GM18861 (cell line): Measurements from ENCODE around the gene PHLDA1.
A peak's percentile ranks its signal among the peaks of the same experiment; 100 is the strongest.

Experiments used
- ATAC-seq: cut with Tn5 transposase; IDR thresholded peaks from one replicate; pipeline ENCODE4 v1.9.1; 2021; ENCODE audit not compliant: unreplicated experiment

The PHLDA1 gene

DNA sequence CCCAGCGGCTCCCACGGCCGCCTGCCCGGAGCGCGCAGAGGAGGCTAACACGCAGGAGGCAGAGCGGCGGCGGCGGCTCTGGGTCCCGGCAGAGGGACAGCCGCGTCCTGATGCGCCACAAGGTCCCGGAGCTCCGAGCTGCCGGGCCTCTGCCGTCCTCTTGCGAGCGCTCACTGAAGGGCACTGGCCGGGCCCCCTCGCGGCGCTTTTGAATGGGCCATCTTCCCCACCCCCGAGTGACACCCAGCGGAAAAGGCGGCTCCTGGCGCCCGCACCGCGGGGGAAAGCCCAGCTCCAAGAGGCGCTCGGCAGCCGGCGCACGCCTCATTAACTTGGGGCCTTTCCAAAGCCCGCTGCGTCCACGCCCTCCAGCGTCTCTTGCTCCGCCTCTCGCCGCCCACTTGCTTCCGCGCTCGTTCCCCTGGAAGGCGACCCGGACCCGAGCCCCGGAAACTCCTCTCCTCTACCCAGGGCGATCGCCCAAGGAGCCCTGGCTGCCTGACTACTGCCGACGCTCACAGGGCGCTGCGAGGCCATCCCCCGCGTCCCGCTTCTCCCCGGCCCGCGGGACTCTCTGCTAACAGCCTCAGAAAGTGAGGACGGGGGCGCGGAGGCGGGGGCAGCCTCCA is at the start of gene PHLDA1:
Gene PHLDA1, minus strand, starts transcription at position 363 of the 629 bp plus-strand sequence.
- peak; percentile 78 for ATAC-seq

DNA sequence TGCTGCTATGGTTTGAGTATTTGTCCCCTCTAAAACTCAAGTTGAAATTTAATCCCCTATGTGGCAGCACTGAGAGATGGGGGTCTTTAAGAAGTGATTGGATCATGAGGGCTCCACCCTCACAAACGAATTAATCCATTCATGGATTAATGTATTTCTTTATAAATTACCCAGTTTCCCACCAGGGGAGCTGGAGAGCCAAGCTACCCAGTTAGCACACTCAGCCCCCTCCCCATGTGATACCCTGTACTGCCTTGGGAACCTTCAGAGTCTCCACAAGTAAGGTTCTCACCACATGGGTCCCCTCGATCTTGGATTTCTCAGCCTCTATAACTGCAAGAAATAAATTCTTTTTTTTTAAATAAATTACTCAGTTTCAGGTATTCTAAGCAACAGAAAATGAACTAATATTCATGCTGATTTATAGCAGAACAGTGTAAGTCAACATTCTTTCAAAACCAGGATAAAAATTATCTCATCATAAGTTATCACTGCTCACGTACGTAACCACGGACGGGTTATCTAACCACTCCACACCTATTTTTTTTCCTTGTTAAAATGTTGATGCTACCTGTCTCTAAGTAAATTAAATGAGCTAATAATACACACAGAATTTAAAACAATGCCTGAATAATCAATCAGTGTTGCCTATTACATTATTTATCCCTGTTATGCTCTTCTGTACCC is 49.3 kb upstream of the PHLDA1 start:
- ATAC-seq = no peak

DNA sequence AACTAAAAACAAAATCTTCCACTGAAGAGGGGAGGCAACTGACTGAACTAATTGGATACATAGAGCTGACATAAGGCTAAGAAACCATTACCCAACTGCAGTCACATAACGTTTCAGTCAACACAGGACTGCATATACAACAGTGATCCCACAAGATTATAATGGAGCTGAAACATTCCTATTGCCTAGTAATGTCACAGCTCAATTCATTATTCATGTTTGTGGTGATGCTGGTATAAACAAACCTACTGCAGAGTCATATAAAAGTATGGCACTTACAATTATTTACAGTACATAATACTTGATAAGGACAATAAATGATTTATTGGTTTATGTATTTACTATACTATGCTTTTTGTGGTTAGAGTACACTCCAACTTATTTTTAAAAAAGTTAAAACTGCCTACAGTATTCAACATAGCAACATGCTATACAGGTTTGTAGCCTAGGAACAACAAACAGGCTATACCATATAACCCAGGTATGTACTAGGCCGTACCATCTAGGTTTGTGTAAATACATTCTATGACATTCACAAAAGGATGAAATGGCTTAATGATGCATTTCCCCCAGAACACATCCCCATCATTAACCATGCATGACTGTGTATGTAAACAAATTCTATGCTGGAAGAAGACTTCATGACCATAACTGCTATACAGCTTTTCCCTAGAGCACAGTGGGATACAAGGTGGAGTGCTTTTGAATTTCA is 48.6 kb upstream of the PHLDA1 start:
- no peak for ATAC-seq

DNA sequence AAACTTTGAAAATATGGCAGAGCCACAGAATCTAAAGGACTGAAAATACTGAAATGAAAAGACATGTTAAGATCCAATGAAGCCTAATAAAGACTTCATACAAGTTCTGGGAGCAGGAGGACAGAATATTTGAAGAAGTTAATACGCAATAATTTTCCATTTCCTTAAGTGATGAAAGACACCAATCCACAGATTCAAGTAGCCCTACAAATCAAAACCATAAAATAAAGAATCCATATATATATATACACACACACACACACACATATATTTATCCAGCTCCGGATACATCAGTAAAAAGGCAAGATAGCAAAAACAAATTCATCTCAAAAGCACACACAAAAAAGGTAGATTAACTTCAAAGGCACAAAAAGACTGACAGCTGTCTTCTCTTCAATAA is 47.2 kb upstream of the PHLDA1 start:
- ATAC-seq = no peak

DNA sequence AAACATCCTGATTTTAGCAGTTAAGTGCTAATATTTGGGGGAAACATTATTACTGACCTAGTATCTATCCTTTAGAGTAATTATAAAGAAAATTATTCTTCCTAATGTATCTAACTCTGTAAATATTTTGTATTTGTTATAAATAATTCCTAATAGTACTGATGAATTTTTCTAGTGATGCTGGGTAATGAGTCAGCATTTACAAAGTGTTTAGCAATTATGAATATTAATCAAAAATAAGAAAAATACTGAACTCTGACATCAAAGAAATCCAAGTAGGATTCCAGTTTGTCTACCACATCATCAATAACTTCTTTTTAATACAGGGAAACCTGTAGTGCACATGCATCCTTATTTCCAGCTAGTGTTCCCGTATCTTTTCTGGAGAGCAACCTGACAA is 43.9 kb upstream of the PHLDA1 start:
- ATAC-seq = no peak

DNA sequence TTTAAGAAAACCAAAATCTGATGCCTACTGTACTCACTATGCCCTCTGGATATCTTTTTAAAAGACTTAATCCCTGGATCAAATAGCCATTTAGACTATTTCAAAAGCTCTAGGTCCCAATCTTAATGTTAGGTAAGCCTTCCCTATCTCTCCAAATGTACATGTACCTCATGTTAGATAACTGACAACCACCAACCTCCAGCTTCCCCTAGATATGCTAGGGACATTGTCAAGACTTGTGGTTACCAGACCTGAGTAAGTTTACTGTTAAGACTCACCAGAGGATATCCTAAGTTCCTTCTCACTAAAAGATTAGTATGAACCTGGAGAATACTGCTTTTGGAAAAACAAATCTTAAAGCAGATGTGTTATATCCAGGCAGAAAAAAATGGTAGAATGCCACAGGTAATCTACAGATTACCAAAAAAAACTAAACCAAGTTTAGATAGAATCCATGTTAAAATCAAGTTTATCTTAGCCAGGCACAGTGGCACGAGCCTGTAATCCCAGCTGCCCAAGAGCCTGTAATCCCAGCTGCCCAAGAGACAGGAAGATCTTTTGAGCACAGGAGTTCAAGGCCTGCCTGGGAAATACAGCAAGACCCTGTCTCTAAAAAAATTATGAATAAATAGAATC is 43.2 kb upstream of the PHLDA1 start:
- ATAC-seq = no peak

DNA sequence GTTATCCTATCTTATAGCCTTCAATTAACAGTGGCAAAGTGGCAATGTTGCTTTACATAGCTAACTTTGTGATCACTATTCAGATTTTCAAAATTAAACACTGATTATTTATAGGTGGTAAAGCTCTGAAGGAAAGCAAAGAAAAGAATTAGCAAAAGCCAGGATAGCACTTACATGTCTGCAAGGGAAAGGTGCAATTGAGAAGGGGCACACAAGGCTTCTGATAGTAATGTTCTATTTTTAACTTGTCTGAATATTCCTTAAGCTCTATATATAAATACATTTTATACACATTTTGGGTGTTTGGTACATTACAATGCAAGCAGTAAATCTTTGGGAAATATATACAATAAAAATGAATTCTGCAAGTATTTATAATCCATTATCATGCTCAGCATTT is 42.0 kb upstream of the PHLDA1 start:
- ATAC-seq = no peak

DNA sequence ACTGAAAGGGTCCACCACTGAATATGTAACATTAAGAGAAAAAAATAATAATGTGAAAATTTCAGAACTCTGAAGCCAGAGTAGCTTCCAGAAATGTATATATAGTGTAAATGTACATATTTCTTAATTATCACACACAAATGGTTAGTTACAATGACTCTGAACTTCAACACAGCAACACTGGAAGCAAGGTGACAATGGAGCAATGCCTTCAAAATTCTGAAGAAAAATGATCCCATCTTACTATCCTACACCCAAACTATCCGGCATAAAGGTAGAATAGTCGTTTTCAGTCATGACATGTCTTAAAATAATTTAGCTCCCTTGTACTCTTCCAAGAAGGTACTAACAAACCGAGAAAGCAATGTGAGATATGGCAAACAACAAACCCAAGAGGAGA is 41.0 kb upstream of the PHLDA1 start:
- ATAC-seq = no peak

DNA sequence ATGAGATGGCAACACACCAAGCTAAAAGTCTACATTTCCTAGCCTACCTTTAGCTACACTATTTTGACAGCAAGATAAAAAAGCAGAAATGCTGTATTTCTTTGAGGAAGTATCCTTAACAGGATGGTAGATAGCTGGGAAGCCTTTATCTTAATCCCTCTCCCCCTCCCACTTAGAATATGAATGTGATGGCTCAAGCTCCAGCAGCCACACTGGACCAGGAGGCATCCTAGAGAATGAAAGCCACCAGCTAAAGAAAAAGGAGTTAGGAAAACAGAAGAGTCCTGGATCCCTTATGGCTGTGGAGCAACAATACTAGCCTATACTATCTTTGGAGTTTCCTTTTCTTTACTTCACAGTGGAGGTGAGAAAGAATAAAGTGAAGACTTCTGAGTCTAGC is 37.8 kb upstream of the PHLDA1 start:
- ATAC-seq = no peak

DNA sequence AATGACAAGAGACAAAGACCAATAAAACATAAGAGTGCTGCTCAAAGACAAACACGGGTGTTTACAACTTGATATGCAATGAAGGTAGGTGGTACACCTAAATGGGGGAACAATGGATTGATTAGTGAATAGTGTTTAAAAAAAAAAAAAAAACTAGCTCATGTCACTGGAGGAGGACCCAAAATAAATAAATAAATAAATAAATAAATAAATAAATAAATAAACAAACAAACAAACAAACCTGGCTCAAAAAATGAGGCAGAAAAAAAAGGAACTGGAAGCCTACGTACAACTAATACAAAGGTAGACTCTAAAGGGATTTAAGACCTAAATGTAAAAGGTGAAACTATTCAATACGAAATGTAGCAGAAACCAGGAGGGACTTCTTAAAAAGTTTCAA is 34.3 kb upstream of the PHLDA1 start:
- ATAC-seq = no peak

DNA sequence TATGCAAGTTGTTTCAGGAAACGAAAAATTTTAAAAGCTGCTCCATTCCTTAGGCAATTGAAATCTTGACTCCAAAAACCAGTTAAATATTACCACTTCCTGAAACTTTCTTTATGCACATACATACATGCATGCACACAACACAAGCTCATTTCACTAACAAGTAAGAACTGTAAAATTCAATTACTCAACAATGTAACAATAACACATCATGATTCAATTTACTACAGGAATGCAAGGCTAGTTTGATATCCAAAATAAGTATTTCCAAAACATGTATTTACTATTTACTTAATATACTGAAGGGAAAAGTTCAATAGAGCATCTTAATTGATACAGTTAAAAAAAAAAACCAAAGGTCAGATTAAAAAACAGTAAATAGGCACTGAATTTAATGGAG is 33.3 kb upstream of the PHLDA1 start:
- no peak for ATAC-seq

DNA sequence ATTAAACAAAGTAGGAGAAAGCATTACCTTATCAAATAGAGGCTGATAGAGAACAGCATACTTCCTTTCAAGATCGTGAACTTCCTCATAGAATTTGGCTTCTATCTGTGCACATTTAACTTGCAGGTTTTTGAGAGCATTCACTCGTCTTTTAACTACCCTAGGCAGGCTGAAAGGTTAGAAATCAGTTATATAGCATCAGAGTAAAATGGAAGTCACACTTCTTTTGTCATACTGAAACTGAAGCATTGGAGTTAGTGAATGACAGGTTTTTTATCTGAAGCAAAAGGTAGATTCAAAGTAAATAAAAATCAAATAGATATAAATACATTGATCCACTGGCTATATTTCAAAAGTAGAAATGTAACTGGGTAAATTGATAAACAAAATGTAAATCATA is 28.5 kb upstream of the PHLDA1 start:
- ATAC-seq = no peak

DNA sequence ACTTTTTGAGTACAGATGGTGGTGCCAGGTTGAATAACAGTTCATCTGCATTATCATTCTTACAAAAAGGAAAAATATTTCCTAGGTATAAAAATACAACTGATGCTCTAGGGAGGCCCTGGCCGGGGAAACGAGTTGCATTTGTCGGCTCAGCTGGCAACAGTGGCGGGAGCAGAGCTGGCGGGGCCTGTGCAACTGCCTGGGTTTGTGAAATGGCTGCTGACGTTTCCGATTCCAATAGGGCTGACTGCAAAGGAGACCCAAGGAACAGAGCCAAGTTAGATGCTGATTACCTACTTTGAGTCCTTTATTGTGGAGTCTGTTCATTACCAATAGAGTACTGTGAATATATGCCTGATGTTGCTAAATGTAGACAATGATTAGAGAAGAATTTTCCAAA is 25.8 kb upstream of the PHLDA1 start:
- ATAC-seq = no peak

DNA sequence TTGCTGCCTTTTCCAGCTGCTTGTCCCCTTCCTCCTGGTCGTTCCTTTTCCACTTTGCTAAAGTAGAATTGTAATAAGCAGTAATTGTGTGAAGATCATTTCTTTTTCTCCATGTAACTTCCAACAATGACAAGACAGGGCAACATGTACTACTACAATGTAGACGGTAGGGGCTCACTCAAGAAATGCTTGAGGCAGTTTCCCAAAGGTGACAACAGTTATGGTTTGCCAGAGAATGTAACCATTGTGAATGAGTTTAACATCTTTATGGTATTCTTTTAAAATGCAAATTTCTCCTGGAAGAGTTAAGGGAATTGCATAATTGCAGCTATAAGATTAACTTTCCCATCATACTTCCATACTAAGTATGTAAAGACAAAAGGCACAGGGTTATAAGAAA is 23.8 kb upstream of the PHLDA1 start:
- ATAC-seq = no peak

DNA sequence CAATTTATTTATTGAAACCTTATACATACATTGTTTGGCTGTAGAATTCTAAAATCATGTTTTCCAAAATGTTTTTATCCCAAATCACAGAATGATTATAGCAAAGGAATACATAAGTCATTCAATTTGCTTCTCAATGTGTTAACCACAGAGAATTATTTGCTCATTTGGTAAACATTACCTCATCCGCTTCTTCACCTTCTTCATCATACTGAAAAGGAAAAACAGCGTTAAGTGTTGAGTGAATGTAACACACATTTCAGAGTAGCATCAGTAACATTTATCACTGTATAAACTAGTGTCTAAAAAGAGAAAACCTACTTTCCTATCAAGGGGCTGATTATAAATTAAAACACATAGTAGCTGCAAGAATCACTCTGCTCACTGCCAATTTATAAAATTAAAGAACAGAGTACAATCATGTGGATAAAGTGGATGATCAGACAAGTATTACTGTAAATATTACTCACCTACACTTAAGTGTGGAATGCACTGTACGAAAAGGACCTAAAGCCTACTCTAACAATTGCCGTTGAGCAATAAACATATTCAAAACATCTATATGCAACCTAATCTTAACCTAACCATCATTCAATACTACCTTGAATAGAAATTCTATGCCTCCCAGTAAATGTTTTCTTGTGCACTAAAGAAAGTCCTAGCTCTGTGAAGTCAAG is 18.1 kb upstream of the PHLDA1 start:
- no peak for ATAC-seq

DNA sequence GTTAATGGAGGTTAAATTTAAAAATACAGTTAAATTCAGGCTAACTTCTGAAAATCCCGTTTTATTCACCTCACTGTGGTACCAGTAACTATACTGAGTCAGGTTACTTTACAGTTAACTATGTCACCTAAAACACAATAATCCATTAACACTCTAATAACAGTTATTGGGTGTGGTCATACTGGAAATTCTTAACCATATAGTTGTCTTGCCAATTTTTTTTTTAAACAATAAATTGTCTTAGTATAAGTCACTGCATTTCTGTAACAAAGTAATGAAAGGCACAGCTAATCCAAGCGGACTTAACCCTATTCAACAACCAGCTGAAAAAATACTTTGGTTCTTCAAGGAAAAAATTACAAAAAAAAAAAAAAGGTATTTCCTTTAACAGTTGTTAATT is 16.2 kb upstream of the PHLDA1 start:
- no peak for ATAC-seq

DNA sequence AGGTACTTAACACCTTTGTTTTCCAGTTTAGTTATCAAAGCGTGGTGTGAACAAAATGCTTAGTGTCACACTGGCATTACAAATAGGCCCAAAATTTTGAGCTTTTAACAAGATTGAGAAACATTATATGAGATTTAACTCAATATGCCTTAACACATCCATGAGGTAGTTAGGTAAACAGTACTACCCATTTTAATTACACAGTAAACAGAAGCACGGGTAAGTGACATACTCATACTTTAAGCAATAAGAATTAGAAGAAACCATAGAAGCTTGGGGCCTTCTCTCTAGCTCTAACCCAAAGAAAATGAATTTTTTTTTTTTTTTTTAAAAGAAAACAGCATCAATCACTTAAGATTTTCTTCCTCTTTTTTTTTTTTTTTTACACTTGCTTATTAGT is 15.5 kb upstream of the PHLDA1 start:
- no peak for ATAC-seq

DNA sequence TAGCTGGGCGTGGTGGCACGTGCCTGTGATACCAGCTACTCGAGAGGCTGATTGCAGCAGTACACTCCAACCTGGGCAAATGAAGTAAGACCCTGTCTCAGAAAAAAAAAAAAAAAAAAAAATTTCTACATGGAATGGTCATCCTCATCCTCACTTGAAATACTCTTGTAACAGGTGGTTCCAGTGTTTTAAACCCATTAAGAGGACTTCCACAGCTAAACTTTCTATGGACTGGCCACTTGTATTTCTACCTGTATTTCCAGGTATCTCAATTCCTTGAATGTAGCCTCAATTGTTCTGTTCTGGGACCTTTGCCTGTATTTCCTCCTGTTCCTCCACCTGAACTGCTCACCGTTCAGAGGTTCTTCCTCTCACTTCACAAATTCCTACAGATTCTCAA is 11.8 kb upstream of the PHLDA1 start:
- ATAC-seq = no peak

DNA sequence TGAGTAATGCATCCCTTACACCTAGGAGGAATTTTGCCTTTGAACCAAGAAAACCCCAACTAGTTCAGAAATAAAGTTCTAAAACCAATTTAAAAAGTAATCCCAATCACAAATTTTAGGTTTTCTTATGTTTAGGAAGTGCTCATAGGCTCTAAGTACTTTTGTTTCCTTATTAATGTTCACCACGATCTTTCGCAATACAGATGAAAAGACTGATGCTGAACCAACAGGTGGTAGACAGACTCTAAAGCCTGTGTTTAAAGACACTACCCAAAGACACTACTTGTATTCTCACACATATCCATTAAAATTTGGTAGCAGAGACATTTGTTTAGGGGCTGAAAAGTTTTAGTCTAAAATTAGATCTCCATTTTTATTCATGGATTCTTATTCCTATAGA is 10.6 kb upstream of the PHLDA1 start:
- ATAC-seq = no peak

DNA sequence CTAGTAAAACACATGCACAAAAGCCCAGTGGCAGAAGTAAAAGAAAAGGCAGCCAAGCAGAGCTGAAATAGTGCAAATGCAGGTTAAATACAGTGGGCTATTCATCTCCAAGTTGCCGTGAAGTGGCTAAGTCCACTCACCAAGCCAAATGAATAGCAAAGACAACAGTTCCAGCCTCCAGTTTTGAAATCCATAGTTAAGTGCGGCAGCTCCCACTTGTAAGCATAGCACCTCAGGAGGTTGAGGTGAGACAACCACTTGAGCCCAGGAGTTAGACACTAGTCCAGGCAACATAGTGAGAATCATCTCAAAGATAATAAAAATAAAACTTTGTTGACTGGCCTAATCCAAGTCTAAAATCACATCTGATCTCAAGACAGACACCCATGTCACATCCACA is 9.8 kb upstream of the PHLDA1 start:
- no peak for ATAC-seq

DNA sequence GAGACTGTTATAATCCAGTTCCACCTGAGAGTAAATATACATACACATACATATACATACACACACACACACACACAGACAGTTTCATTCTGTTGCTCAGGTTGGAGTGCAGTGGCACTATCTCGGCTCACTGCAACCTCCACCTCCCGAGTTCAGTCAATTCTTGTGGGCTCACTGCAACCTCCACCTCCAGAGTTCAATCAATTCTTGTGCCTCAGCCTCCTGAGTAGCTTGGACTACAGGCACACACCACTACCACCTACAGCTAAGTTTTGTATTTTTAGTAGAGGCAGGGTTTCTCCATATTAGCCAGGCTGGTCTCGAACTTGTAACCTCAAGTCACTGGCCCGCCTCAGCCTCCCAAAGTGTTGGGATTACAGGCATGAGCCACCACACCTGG is 8.9 kb upstream of the PHLDA1 start:
- ATAC-seq = no peak
